Measurements from ENCODE around the gene KCNQ4. TPM values are rescaled to one million over a fixed set of nuclear protein-coding genes. Genes with fewer than 3 reads are reported as not detected.

KCNQ4 gene
- total RNA-seq, 1 experiment from 2014 or later = 0.11 TPM

DNA sequence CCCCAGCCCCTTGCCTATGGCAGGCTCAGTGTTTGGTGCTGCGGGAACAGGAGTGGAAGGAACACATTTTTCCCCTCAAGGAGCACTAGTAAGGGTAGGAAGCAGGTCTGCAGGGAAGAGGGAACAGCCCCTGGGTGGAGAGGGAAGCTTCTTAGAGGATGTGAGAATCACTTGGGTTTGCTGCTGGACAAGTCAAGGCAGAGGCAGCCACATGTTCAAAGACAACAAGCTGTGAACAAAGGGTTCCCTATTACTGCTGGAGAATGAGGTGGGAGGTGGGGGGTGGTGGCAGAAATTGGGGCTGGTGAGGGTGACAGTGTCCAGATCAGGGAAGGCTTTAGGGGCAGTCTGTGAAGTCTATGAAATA lies 103.4 kb downstream of the KCNQ4 start:
- in situ Hi-C loops (cut with HindIII; ENCODE audit: low pct_unique_long_range_greater_than_20kb, low sequenced_read_pairs) = no loop called here
- no peak for DNase-seq (ENCODE audit: low read depth, low spot score)

- DNase-seq (ENCODE audit: low read depth, low spot score) = no peak
- in situ Hi-C loops (cut with HindIII; ENCODE audit: low pct_unique_long_range_greater_than_20kb, low sequenced_read_pairs) = no loop called here
Observed at GRCh38 chr1:40887652-40888051, 104.1 kb downstream of the KCNQ4 start.

Small RNA genes within 50 kb of the gene (small RNA-seq; reads per million reads assigned to genes)
- 0 to 3.2 reads per million in 2 experiments for gene MIR30C1
- gene MIR30E = 1.1 to 375 reads per million in 2 experiments
- gene RN7SL326P = 0 reads per million in 2 experiments

Other genes starting within 250 kb of the KCNQ4 start
- 1.8 and 2.6 TPM in 2 replicates for gene RIMS3, start 118.1 kb upstream of the KCNQ4 start, total RNA-seq (2014; rRNA removed; shearing (Covaris generic))
- gene NFYC, start 92.1 kb upstream of the KCNQ4 start, total RNA-seq (2014; rRNA removed; shearing (Covaris generic)) = 24.0 and 25.8 TPM in 2 replicates
- gene CITED4, start 78.6 kb downstream of the KCNQ4 start, total RNA-seq (2014; rRNA removed; shearing (Covaris generic)) = 0.55 TPM in 1 of 2 replicates, not detected in the other
- 19.2 and 23.0 TPM in 2 replicates for gene CTPS1, start 195.9 kb downstream of the KCNQ4 start, total RNA-seq (2014; rRNA removed; shearing (Covaris generic))
- gene SLFNL1, start 237.9 kb downstream of the KCNQ4 start, total RNA-seq (2014; rRNA removed; shearing (Covaris generic)) = 0.05 and 0.16 TPM in 2 replicates